HG02571 (cell line): ENCODE measurements around the gene TEKT3.

Experiments
- ATAC-seq: cut with Tn5 transposase; IDR thresholded peaks from one replicate; pipeline ENCODE4 v1.9.1; 2021; ENCODE audit warnings: mild to moderate bottlenecking, moderate library complexity; ENCODE audit not compliant: unreplicated experiment

Gene TEKT3

DNA sequence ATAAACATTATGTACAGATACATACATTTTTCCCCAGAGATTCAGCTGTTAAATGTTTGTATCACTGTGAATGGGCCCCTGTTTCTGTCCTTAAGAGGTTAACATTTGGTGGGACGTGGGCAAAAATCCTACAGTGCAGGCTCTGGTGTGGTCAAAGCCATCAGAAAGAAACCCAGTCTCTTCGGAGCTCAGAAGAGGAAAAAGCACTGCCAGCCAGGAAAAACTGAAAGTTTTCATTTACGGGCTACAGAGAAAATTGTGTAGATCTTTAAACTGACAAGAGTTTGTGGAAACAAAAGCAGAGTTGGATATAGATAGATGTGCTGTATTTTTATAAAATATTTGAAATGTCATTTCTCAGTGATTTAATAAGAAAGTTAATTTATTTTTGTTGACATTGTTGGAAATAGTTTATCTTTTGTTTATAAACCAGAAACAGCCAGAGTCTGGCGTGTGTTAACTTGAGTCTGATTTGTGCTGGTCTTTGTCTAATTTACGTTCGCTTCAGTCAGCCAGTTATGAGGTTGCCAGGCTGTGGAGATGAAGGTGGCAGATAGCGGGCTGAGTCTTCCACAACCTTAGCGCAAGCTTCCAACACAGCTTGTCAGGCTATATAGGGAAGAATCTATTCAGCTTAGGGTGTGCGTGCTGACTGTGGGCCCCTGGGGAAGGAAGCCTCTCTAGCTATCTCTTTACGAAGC, 9.5 kb upstream of the TEKT3 start:
- no peak for ATAC-seq

DNA sequence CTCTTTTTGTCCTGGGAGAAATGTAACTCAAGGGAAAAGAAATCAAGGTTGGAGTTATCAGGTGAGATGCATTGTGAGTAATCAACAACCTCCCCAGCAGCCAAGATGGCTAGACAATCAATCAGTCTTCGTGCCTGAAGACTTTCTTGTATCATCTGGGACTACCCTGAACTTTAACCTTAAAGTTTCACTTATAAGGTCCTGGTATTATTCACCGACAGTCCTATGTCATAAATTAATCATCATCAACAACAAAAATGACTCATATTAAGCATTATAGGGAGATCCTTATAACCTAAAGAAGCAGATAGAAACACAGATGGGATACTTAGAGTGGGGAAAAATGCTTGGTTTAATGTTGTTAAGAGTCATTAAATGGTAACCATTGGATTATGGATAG, 7.7 kb upstream of the TEKT3 start:
- ATAC-seq, result no peak

DNA sequence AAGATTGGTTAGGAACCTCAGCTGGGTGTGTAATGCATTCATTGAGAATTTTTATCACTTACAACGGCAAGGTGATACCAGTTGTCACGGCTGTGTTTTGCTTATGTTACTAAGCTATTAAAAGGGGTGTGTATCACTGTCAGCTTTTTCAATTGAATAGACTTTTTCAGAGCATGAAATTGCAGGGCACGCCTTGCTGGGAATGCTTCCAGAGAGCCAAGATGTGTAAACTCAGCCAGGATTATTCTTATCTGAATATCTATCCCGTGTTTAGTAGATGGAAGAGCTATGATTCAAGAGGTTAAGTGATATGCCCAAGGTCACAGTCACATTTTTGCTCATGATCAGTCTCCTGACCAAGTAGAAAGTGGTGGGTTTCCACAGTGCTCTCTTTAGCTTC, 6.6 kb upstream of the TEKT3 start:
- ATAC-seq, result no peak

DNA sequence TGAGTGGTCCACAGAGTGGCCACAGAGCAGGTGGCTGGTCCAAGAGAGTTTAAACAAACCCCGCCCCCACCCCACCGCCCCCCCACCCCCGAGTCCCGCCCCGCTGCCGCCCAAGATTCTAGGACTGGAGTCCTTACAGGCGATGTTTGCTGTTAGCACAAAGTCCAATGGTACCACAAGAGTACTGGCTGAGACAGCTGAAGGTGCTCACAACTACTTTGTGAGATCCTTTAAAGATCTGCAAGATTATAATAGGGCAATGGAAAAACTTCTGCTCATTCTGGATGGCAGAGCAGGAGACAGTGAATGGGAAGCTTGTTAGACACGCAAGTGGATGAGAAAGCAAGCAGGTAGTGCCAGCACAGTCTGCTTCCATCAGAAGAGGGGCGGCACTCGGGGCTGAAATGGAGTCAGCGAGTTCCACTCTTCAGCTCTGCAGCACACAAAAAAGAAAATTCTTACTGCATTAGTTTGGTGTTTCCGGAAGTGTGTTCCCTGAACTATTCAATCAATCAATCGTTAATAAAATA, 4.7 kb upstream of the TEKT3 start:
- ATAC-seq, result no peak

DNA sequence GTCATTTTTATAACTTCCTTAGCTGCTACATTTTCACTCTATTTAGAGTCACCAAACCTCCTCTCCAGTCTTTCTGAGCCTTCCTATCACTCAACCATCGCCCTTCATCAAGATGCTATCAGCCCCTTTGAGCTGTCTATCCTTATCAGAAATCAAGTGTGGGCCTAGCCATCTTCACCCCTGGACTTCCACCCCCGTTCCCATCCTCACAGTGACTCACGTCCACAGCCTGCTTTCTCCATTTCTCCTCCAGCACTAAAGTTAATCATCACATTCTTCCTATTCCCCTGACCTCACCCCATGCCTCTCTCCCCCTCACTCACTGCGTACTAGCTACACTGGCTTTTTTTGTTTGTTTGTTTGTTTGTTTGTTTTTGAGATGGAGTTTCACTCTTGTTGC, 2.4 kb upstream of the TEKT3 start:
- no peak for ATAC-seq

DNA sequence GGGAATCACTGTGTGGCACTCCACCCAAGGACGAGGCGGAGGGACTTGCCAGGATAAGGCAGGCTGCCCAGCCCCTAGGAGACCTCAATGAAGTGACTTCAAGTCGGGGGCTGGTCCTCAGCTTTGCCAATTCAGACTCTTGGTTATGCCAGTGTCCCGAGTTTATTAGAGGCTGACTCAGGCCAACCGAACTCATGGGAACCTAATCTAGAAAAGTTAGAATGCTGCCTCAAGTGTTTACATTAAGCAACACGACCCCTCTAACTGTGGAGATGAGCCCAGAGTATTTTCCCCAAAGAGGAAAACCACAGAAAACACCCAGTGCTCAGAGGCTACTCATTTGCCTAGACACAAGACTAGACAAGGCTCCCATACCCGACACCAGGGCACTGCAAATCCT, 1.1 kb upstream of the TEKT3 start:
- ATAC-seq, result no peak

DNA sequence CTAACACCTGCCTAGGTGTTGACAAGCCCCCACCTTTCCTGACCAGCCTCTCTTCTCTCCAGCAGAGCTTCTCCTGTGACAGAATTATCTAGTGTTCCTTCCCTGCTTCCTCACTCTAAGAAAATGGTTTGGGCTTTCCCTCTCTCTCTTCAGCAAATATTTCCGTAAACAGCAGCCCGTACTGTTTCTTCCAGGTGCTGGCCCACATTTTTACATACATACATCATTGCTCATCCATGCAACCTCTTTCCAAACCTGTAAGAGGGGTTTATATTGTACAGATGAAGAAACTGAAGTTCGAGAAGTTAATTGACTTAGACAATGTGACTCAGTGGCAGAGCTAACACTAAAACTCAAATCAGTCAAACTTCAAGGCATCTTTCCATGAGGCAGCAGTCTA, 569 bp upstream of the TEKT3 start:
- no peak for ATAC-seq

DNA sequence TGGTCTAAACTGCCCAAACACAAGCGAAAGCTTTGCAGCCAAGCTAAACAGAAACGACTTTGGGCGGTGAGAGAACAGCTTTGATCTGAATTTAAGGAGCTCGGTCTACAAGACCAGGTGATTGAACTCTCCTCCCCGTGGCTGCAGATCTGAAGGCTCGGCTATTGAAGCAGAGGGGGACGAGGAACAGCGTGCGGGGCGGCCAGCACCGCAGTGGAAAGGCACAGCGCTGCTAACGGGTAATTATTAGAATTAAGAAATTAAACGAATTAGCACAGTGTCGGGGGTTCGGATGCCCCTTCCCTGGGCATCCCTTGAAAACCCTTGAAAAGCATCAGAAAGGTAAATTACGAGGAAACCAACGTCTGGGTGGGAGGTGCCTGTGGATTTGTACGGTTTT, 431 bp downstream of the TEKT3 start:
- no peak for ATAC-seq

DNA sequence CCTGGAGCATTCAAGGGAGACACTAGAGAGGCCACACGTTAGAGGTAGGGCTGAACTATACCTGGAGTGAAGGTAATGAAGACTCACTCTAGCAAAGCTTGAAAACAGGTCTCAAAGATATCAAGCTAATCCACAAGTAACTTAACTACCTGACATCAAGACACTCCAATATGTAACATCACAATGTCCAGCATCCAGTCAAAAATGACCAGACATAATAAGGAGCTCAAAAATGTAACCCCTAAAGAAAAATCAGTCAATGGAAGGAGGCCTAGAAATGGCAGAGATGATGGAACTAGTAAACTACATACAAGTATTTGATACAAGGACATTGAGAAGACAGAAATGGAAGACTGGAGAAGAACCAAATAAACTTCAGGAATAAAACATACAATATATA, 6.0 kb downstream of the TEKT3 start:
- ATAC-seq, result no peak

DNA sequence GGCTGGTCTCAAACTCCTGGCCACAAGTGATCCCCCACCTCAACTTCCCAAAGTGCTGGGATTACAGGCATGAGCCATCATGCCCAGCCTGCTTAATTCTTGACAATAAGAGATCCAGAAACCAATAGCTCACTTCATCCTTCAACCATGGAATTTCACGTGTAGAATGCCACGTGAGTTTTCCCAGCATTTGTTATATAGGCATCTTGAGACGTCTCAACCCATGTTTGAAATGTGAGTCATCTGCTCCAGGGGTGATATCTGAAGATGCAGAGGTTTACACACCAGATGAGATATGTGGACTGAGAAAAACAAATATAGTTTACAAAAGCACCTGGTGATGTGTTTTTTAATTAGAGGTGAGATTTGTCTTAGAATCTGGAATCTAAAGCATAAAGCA, 7.1 kb downstream of the TEKT3 start:
- ATAC-seq, result no peak

DNA sequence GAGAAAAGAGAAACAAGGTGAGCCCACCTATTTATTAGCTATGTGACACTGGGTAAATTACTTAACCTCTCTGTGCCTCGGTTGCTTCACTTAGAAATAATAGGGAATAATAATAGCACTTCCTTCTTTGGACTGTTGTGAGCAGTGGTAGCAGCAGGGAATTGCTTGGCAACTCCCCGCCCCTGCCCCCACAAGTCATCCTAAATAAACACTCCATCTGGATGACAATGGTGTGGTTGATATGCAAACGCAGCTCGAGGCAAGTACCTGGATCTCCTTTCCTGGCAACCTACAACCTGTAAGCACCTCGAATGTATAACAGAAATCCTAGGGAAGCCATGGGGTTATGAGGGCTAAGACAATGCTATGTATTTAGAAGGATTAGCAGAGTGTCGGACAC, 9.1 kb downstream of the TEKT3 start:
- no peak for ATAC-seq

DNA sequence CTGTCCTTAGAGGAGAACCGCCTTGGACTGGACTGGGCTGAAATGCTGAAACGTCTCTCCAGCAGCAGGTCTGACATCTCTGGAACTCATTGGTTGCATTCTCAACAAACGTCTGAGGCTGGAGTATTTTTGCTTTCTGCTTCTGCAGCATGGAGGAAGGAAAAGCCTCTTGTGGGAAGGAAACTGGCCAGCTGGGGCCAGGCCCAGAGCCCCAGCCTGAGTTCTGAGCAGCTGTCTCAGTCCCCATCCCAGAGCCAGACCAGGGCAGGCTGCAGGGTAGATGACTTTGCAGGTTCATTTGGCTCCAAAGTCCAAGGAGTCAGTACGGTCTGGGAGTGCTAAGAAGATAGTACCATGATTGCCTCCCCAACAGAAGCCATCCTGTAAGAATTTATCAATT, 18.3 kb downstream of the TEKT3 start:
- no peak for ATAC-seq

DNA sequence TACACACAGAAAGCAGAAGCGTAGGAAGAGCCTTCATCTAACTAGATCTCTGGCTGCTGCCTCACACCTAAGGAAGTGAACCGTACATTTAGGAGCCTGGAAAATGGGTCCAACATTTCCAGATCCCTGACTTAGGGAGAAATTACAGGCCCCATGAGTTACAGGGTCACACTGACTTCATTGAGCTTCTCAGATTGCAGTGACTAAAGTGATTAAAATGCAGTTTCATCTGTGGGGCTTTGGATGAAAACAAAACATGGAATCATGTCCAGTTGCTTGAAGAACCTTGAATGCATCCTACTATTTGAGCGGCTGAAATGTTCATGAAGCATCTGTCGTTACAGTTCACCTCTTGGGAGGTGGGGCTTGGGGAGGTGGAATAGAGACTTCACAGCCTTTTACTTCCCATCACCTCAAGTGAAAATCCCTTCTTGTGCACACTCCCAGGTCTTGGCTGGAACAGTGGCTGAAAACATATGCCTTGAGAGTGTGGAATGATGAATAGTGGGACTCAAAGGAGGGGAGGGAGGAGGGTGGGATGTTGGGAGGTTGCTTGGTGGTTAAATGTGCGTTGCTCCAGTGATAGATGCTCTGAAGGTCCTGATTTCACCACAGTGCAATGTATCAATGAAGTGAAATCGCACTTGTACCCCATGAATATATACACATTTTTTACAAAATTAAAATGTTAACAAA, 19.7 kb downstream of the TEKT3 start:
- ATAC-seq, result no peak

DNA sequence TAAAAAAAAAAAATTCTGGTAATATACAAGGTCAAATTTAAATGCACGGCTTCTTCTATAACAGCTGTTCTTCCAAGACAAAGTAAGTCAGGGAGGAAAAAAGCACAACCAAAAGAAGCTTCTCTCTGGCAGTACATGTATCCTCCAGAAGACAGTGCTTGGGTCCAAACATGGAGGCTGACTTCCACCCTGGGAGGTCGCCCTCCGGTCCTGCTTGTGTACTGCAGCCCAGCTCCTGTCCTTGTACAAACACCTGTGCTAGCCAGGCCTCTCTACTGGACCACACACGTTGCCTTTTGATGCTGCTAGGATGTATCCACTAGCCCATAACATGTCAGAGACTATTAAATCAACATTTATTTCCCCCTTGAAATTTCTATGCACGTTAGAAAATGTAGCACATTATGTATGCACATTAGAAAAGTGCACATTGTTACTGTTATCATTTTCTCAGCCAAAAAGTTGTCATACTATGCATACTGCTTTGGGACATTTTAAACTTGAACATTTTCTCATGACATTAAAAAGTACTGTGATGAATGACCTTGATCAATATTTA, 21.9 kb downstream of the TEKT3 start:
- ATAC-seq, result no peak

DNA sequence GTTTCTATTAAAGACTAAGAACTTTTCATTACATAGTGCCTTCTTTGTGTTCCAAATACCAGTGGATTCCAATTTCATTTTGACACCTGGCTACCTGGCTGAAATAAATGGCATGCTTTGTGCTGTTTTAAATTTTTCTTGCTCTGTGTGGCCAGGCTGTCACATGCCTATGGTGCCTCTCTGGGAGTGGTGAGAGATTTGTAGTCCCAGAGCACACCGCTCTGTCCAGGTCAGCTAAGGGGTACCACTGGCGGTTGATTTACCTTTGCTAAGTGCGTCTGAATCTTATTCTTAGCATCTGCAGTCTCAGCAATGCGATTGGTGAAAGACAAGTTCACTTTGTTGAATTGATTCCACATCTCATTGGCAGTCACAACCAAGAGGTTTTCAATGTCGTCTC, 29.4 kb downstream of the TEKT3 start:
- no peak for ATAC-seq

DNA sequence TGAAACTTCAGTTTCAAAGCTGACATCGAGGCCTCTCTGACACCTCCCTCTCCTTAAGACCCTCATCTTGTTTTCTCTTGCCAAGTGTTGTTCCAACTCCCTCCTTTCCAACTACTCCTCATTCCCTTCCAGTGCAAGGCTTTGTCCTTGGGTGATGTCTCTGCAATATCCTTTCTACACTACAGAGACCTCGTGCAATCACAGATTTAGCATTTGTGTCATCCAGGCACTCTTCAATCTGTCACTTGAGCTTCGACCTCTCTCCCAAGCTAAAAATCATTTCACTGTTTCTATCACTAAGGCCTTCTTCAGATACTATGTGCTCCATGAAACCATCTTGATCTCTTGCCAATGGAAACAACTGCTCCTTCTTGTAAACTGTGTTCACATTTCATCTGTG, 31.6 kb downstream of the TEKT3 start:
- ATAC-seq, result no peak

DNA sequence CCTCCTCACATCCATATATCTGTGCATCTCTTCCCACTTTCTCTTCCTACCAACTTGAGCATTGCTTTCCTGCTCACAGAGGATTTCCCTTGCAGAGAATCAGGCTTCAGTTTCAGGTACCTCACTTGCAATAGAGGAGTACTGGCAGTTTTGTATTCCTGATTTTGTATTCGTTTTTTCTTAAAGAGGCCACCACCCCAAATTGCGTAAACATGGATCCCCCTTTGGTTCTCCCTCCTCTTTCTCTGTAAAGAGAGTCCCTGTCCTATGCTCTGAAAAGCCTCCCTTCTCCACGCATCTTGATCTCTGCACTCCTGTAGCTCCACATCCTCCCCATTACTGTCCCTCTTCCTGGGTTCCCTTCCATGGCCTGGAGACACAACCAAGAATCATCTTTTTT, 32.2 kb downstream of the TEKT3 start:
- ATAC-seq, result no peak

DNA sequence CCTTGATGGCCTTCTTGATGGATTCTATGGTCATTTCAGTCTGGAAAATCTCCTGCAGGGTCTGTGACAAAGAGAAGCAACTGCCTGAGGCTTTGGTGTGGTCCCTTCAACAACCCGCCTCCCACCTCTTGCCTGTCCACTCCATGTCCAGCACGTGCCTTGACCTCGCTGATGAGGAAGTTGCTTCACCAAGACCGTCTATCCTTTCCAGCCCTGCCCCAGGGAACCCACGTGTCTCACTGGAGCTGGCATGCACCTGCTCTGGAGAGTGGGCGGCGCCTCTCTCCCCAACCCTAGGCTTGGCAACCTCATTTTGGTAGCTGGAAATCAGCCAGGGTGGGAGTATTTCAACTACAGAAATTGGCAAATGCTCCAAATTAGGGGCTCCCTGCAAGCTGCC, 32.6 kb downstream of the TEKT3 start:
- ATAC-seq, result no peak

DNA sequence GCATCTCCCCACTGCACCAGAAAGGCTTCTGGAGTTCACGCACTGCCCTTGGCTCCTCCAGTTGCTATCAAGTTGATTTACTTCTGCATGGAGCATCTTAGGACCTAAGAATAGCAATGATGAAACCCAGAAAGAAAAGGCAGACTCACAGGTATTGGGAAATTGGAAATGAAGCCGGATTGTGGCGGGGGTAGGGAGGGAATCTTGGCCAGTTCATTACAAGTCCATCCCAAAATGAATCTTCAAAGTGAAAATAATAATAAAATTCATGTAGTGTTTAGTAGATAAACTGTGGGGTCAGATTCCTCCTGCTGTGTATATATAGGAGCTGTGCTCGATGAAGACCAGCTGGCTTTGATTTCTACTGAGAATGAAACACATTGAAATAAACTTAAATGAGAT, 33.7 kb downstream of the TEKT3 start:
- ATAC-seq, result no peak

DNA sequence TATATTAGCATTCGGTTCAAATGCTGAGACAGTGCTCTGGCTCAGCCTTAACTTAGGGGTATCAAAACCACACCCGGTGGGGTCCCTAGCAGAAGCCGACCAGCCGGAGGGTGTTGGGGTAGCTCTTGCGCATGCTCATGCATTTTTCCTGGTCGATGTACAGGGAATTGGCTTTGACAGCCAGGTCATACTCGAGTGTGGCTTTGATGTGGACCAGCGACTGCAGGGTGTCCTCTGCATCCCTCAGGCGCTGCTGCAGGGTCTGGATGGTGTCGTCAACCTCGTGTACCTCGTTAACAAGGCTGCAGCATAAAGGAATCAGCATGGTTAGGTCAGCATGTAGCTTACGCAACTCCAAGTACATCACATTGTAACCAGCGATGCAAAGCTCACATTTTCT, 37.5 kb downstream of the TEKT3 start:
- no peak for ATAC-seq

DNA sequence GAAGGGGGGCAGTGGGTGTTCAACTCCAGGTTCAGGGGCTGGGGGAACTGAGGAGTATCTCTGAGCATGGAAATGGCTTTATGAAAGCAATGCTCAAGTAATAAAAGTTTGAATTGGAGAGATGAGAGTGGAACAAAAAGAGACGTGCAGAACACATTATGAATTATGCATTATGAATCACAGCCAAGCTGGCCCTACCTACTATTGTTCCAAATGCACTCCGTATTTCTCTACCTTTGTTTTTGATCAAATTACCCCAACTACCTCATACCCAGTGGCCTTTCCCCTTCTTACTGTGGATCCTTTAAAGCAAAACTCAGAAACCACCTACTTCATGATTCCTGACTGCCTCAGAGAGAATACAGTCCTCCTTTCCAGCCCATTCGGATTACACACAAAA, 38.1 kb downstream of the TEKT3 start:
- ATAC-seq, result no peak

DNA sequence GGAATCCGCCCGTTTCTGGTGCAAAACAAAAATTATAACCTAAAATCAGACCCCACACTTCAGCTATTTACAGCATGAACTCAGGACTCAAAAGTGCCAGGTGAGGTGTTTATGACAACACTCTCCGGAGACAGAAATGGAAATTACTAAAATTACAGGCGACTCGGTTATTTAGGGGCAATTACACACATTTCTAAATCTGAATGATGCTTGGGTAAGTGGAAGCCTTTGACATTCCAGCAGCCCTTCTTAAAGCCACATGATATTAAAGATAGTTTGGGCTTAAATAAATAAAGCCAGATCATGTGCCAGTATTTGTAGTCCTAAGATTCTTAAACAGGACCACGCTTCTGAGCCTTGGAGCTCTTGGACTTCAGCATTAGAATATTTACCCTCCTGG, 39.6 kb downstream of the TEKT3 start:
- no peak for ATAC-seq
